ENCODE results near the gene LCLAT1. TPM values are rescaled to one million over a fixed set of nuclear protein-coding genes. Genes with fewer than 3 reads are reported as not detected.
A peak's percentile ranks its signal among the peaks of the same experiment; 100 is the strongest.

LCLAT1 gene
- total RNA-seq, 1 donor from 2014 or later = 27.7 TPM

GRCh38 chr2:30561349-30561748 is 114.3 kb downstream of the LCLAT1 start:
- Mint-ChIP-seq H3K27ac (ENCODE audit: unreplicated experiment) (no peak overlapping the region), H3K4me3 (no peak overlapping the region), H3K4me1 (no peaks in the 10 kb centered on the region), H3K9me3 (peaks cover under 1% of the 10 kb centered on the region), H3K27me3 (ENCODE audit: low read depth) (no peaks in the 10 kb centered on the region), H3K36me3 (ENCODE audit: low read depth) (peaks cover 6% of the 10 kb centered on the region)
- no peak for DNase-seq (ENCODE audit: low read depth, low spot score)
- no peak for TF ChIP-seq CTCF (conservative IDR thresholded peaks at IDR 0.05)

GRCh38 chr2:30565851-30566358 is 118.9 kb downstream of the LCLAT1 start:
- DNase-seq (ENCODE audit: low read depth, low spot score) = no peak
- TF ChIP-seq CTCF (conservative IDR thresholded peaks at IDR 0.05) = no peak
- Mint-ChIP-seq H3K4me3 (no peak overlapping the region), H3K4me1 (no peaks in the 10 kb centered on the region), H3K36me3 (ENCODE audit: low read depth) (peaks cover 5% of the 10 kb centered on the region), H3K9me3 (no peaks in the 10 kb centered on the region), H3K27me3 (ENCODE audit: low read depth) (no peaks in the 10 kb centered on the region), H3K27ac (ENCODE audit: unreplicated experiment) (no peak overlapping the region)

- H3K9me3 Mint-ChIP-seq = no peaks in the 10 kb centered on the region
- no peak overlapping the region for H3K27ac Mint-ChIP-seq (ENCODE audit: unreplicated experiment)
- DNase-seq (ENCODE audit: low read depth, low spot score) = no peak
- peaks cover 5% of the 10 kb centered on the region for H3K36me3 Mint-ChIP-seq (ENCODE audit: low read depth)
- H3K27me3 Mint-ChIP-seq (ENCODE audit: low read depth) = no peaks in the 10 kb centered on the region
- no peak overlapping the region for H3K4me3 Mint-ChIP-seq
- no peaks in the 10 kb centered on the region for H3K4me1 Mint-ChIP-seq
- no peak for TF ChIP-seq CTCF (conservative IDR thresholded peaks at IDR 0.05)
Measured at GRCh38 chr2:30566631-30567030, 119.6 kb downstream of the LCLAT1 start.

- Mint-ChIP-seq H3K9me3 (no peaks in the 10 kb centered on the region), H3K36me3 (ENCODE audit: low read depth) (peaks cover 2% of the 10 kb centered on the region), H3K27me3 (ENCODE audit: low read depth) (no peaks in the 10 kb centered on the region), H3K27ac (ENCODE audit: unreplicated experiment) (peak overlapping the region; percentile 17), H3K4me3 (no peak overlapping the region), H3K4me1 (no peaks in the 10 kb centered on the region)
- TF ChIP-seq CTCF (conservative IDR thresholded peaks at IDR 0.05) = no peak
- no peak for DNase-seq (ENCODE audit: low read depth, low spot score)
Measured at GRCh38 chr2:30567317-30567716, 120.3 kb downstream of the LCLAT1 start.

- Mint-ChIP-seq H3K27ac (ENCODE audit: unreplicated experiment) (no peak overlapping the region), H3K27me3 (ENCODE audit: low read depth) (no peaks in the 10 kb centered on the region), H3K4me1 (peaks cover 7% of the 10 kb centered on the region), H3K4me3 (no peak overlapping the region), H3K36me3 (ENCODE audit: low read depth) (peaks cover 1% of the 10 kb centered on the region), H3K9me3 (no peaks in the 10 kb centered on the region)
- TF ChIP-seq CTCF (conservative IDR thresholded peaks at IDR 0.05) = no peak
- DNase-seq (ENCODE audit: low read depth, low spot score) = no peak
Measured at GRCh38 chr2:30569946-30570345, 122.9 kb downstream of the LCLAT1 start.

- Mint-ChIP-seq H3K36me3 (ENCODE audit: low read depth) (peaks cover 3% of the 10 kb centered on the region), H3K9me3 (no peaks in the 10 kb centered on the region), H3K27me3 (ENCODE audit: low read depth) (no peaks in the 10 kb centered on the region), H3K4me1 (peaks cover 7% of the 10 kb centered on the region), H3K27ac (ENCODE audit: unreplicated experiment) (no peak overlapping the region), H3K4me3 (no peak overlapping the region)
- no peak for DNase-seq (ENCODE audit: low read depth, low spot score)
- TF ChIP-seq CTCF (conservative IDR thresholded peaks at IDR 0.05) = no peak
Measured at GRCh38 chr2:30577151-30577550, 130.1 kb downstream of the LCLAT1 start.
